HuH-7 (cell line): Measurements from ENCODE around the gene MED7.
A peak's percentile ranks its signal among the peaks of the same experiment; 100 is the strongest.
"Not testable (repeated sequence)": the region's sequence is repeated elsewhere in the genome, so short reads cannot be mapped to it uniquely, and the experiment has no call there.

Experiments
- DNase-seq: peaks from one replicate; pipeline ENCODE4 v3.0.0; 2011; ENCODE audit warnings: low spot score

The MED7 gene

GRCh38 chr5:157142317-157143126 is at the start of gene MED7:
Gene MED7, minus strand, starts transcription at chr5:157142865. Its CDS starts 3,434 bp downstream, at chr5:157139431.
- DNase-seq, result peak; percentile 77

- DNase-seq, result no peak
Observed at GRCh38 chr5:157189223-157189622, 46.6 kb upstream of the MED7 start.

- no peak for DNase-seq
Observed at GRCh38 chr5:157188270-157188669, 45.6 kb upstream of the MED7 start.

- DNase-seq, result no peak
Observed at GRCh38 chr5:157187046-157187754, 44.5 kb upstream of the MED7 start.

- no peak for DNase-seq
Observed at GRCh38 chr5:157186309-157187045, 43.8 kb upstream of the MED7 start.

GRCh38 chr5:157185122-157185521 is 42.5 kb upstream of the MED7 start:
- not testable (repeated sequence) for DNase-seq

GRCh38 chr5:157184117-157184670 is 41.5 kb upstream of the MED7 start:
- no peak for DNase-seq

GRCh38 chr5:157182143-157182757 is 39.6 kb upstream of the MED7 start:
- no peak for DNase-seq

GRCh38 chr5:157180374-157181264 is 38.0 kb upstream of the MED7 start, which contains the start of gene ITK:
Gene ITK, plus strand, starts transcription at chr5:157180840. Its CDS starts 138 bp downstream, at chr5:157180978.
- no peak for DNase-seq

GRCh38 chr5:157178966-157179365 is 36.3 kb upstream of the MED7 start:
- DNase-seq, result no peak

- DNase-seq, result no peak
Observed at GRCh38 chr5:157177953-157178352, 35.3 kb upstream of the MED7 start.

- no peak for DNase-seq
Observed at GRCh38 chr5:157175071-157175612, 32.5 kb upstream of the MED7 start.

- no peak for DNase-seq
Observed at GRCh38 chr5:157172403-157172802, 29.7 kb upstream of the MED7 start.

- DNase-seq, result no peak
Observed at GRCh38 chr5:157168286-157168685, 25.6 kb upstream of the MED7 start.

GRCh38 chr5:157167214-157167621 is 24.6 kb upstream of the MED7 start:
- DNase-seq, result no peak

- DNase-seq, result no peak
Observed at GRCh38 chr5:157166214-157167213, 23.8 kb upstream of the MED7 start, which contains the start of gene GARIN3. Gene GARIN3, minus strand, starts transcription at chr5:157166264. Its CDS starts 96 bp downstream, at chr5:157166168.

GRCh38 chr5:157165668-157166067 is 23.0 kb upstream of the MED7 start:
- no peak for DNase-seq

- DNase-seq, result no peak
Observed at GRCh38 chr5:157165261-157165660, 22.6 kb upstream of the MED7 start.

- DNase-seq, result no peak
Observed at GRCh38 chr5:157164521-157164920, 21.9 kb upstream of the MED7 start.
